HepG2 (cell line): ENCODE results near the gene OR10V1. TPM values are rescaled to one million over a fixed set of nuclear protein-coding genes. Genes with fewer than 3 reads are reported as not detected.

ENCODE experiments used
- GMEB1 ChIP-seq: sonication (generic); formaldehyde crosslinking; IDR thresholded peaks from 2 replicates; pipeline ENCODE4 v1.5.1; 2020; ENCODE audit warnings: missing genetic modification reagents, mild to moderate bottlenecking, borderline replicate concordance
- LCORL ChIP-seq, 2 experiments: fragments of 450-650 bp in 1 of 2; sonication (generic) in 1 of 2; formaldehyde crosslinking in 1 of 2; IDR thresholded peaks; 2 replicates each; pipeline versions ENCODE4 v1.5.0 to v1.6.1; 2017 to 2020; ENCODE audit warnings: antibody characterized with exemption in 1 of 2, missing genetic modification reagents in 1 of 2
- MAFK ChIP-seq, 2 experiments: IDR thresholded peaks in 1 of 2; conservative IDR thresholded peaks in 1 of 2; 2 replicates each; pipeline ENCODE4 v1.6.1; 2011; ENCODE audit warnings: improper control_type of control experiment in 2 of 2, low read length in 2 of 2
- MIER2 ChIP-seq: IDR thresholded peaks from 2 replicates; pipeline ENCODE4 v1.6.1; 2016; ENCODE audit warnings: missing biosample characterization, missing genetic modification reagents
- MYPOP ChIP-seq: sonication (generic); formaldehyde crosslinking; IDR thresholded peaks from 2 replicates; pipeline ENCODE4 v1.8.1; 2023; ENCODE audit warnings: mild to moderate bottlenecking, moderate library complexity, missing genetic modification reagents
- SOX6 ChIP-seq, 2 experiments: fragments of 450-650 bp in 1 of 2; sonication (generic) in 1 of 2; formaldehyde crosslinking in 1 of 2; IDR thresholded peaks; 2 replicates each; pipeline versions ENCODE4 v1.4.0 to v1.6.1; 2017 to 2020; ENCODE audit warnings: antibody characterized with exemption in 1 of 2, mild to moderate bottlenecking in 1 of 2, missing genetic modification reagents in 1 of 2
- ZNF18 ChIP-seq: sonication (generic); formaldehyde crosslinking; IDR thresholded peaks from 2 replicates; pipeline ENCODE4 v1.8.0; 2022; ENCODE audit warnings: mild to moderate bottlenecking, missing genetic modification reagents; ENCODE audit not compliant: insufficient replicate concordance
- ZNF839 ChIP-seq: sonication (generic); formaldehyde crosslinking; IDR thresholded peaks from 2 replicates; pipeline ENCODE4 v1.4.0; 2020; ENCODE audit warnings: missing genetic modification reagents, mild to moderate bottlenecking, borderline replicate concordance
- ZSCAN25 ChIP-seq: sonication (generic); formaldehyde crosslinking; IDR thresholded peaks from 2 replicates; pipeline ENCODE4 v1.8.0; 2022; ENCODE audit warnings: mild to moderate bottlenecking, missing genetic modification reagents
- polyA plus RNA-seq, 8 experiments: library from polyadenylated mRNA; depleted of rRNA in 3 of 8; stranded (reverse) in 7 of 8; unstranded in 1 of 8; fragments of >200 nt; fragmentation: Illumina TruSeq in 4 of 8; extraction: Trizol in 4 of 8; gene quantifications; 2 replicates each; pipeline versions ENCODE4 v1.2.1 to v1.2.3, GENCODE V29; 2011 to 2016; ENCODE audit warnings: low read depth in 4 of 8, missing spikeins in 1 of 8, mixed read lengths in 1 of 8; ENCODE audit not compliant: insufficient read depth in 1 of 8
- total RNA-seq, 5 experiments: library from RNA; depleted of rRNA; stranded (reverse); fragments of >200 nt; fragmentation: Illumina TruSeq; extraction: Trizol; gene quantifications; 2 replicates each; pipeline ENCODE4 v1.2.3, GENCODE V29; 2016; ENCODE audit warnings: low read depth in 1 of 5

Gene OR10V1
- total and polyA plus RNA-seq, 2 of the 13 experiments (the other 11 are each of a cell fraction or from before 2014, with no cell fraction given), result not detected

GRCh38 chr11:59678813-59679165, 34.9 kb downstream of the OR10V1 start (continued):
- TF ChIP-seq MYPOP (CRISPR knock-in tag) (no peak), MIER2 (CRISPR knock-in tag) (no peak), ZNF839 (no peak), LCORL (IDR thresholded peaks at IDR 0.05) (no peak), LCORL (CRISPR knock-in tag; IDR thresholded peaks at IDR 0.05) (no peak), SOX6 (IDR thresholded peaks at IDR 0.05) (no peak), SOX6 (CRISPR knock-in tag; IDR thresholded peaks at IDR 0.05) (no peak), ZSCAN25 (CRISPR knock-in tag) (no peak), MAFK (conservative IDR thresholded peaks at IDR 0.05 in 1 of 2, IDR thresholded peaks at IDR 0.05 in 1 of 2; ENCODE audit: low read length in 2 of 2) (no peak), ZNF18 (CRISPR knock-in tag) (no peak), GMEB1 (CRISPR knock-in tag) (no peak)
